NT2/D1 (cell line): ENCODE data around the gene PCAT6.

Source experiments
- SUZ12 ChIP-seq: IDR thresholded peaks from 2 replicates; pipeline ENCODE4 v1.6.1; 2011; ENCODE audit not compliant: insufficient read length, insufficient read depth; ENCODE audit errors: extremely low read depth
- YY1 ChIP-seq: IDR thresholded peaks from 2 replicates; pipeline ENCODE4 v1.6.1; 2011; ENCODE audit not compliant: insufficient read length, insufficient read depth

GRCh38 chr1:202802998-202803932 lies 7.5 kb upstream of the PCAT6 start:
- TF ChIP-seq YY1 (no peak), SUZ12 (no peak)
